ENCODE results near the gene ZNF446.

DNA sequence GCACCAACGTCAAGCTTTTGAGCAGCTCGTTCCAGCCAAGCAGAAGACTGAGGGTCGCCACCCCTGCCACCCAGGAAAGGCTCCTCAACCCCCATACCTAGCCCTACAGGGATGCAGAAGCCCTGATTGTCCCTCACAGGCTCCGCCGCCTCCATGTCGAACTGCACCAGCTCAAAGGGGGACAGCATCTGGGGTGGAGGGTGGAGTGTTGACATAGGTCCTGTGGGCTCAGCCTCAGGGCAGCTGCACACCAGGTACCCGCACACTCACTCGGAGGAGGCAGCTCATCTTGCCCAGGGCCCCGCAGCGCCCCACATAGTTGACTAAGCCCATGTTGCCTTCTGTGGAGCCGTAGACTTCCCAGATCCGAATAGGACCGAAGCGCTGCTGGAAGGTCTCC is 24.1 kb downstream of the ZNF446 start:
- TF ChIP-seq, protein P1, sequence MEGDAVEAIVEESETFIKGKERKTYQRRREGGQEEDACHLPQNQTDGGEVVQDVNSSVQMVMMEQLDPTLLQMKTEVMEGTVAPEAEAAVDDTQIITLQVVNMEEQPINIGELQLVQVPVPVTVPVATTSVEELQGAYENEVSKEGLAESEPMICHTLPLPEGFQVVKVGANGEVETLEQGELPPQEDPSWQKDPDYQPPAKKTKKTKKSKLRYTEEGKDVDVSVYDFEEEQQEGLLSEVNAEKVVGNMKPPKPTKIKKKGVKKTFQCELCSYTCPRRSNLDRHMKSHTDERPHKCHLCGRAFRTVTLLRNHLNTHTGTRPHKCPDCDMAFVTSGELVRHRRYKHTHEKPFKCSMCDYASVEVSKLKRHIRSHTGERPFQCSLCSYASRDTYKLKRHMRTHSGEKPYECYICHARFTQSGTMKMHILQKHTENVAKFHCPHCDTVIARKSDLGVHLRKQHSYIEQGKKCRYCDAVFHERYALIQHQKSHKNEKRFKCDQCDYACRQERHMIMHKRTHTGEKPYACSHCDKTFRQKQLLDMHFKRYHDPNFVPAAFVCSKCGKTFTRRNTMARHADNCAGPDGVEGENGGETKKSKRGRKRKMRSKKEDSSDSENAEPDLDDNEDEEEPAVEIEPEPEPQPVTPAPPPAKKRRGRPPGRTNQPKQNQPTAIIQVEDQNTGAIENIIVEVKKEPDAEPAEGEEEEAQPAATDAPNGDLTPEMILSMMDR (conservative IDR thresholded peaks at IDR 0.05; ENCODE audit: low read length), result no peak
- no peak for TF ChIP-seq EZH2phosphoT487 (IDR thresholded peaks at IDR 0.05; ENCODE audit: borderline replicate concordance)
